Keratinocyte (primary cell): ENCODE data around the gene CTTNBP2NL. TPM values are rescaled to one million over a fixed set of nuclear protein-coding genes. Genes with fewer than 3 reads are reported as not detected.

Experiments
- DNase-seq: peaks from one replicate; pipeline ENCODE4 v3.0.0-alpha.2; 2011; ENCODE audit warnings: low read depth, missing footprints, low spot score
- FAIRE-seq: peaks from 2 replicates; lab custom pipeline; 2011; peaks lifted over from hg19 to GRCh38; lab: Jason Lieb, UNC
- H2AFZ ChIP-seq: 2 replicates; pipeline ENCODE4 v1.6.0; 2012; ENCODE audit warnings: low read length, control low read depth, inconsistent platforms; ENCODE audit not compliant: control insufficient read depth
- H3K27ac ChIP-seq: 2 replicates; pipeline ENCODE4 v1.5.1; 2011; ENCODE audit warnings: low read length; ENCODE audit not compliant: control insufficient read depth, insufficient read depth
- H3K27me3 ChIP-seq: 3 replicates; pipeline ENCODE4 v1.6.0; 2011; ENCODE audit warnings: low read length; ENCODE audit not compliant: control insufficient read depth, insufficient read depth; ENCODE audit errors: extremely low read depth
- H3K36me3 ChIP-seq, 2 experiments: 2 replicates in 1 of 2; 3 replicates in 1 of 2; pipeline ENCODE4 v1.5.1; 2011; ENCODE audit warnings: low read length in 2 of 2, mild to moderate bottlenecking in 1 of 2; ENCODE audit not compliant: control insufficient read depth in 2 of 2, insufficient read depth in 2 of 2; ENCODE audit errors: extremely low read depth in 1 of 2
- H3K4me1 ChIP-seq: 3 replicates; pipeline ENCODE4 v1.5.1; 2011; ENCODE audit warnings: low read length; ENCODE audit not compliant: control insufficient read depth, insufficient read depth; ENCODE audit errors: extremely low read depth
- H3K4me2 ChIP-seq: 3 replicates; pipeline ENCODE4 v1.6.0; 2011; ENCODE audit warnings: low read depth, low read length; ENCODE audit not compliant: control insufficient read depth, insufficient read depth; ENCODE audit errors: extremely low read depth
- H3K4me3 ChIP-seq, 3 experiments: fragments of 200-600 bp in 1 of 3; sonication (generic) in 1 of 3; 2 replicates in 2 of 3; 3 replicates in 1 of 3; pipeline ENCODE4 v1.5.1; 2011 to 2016; ENCODE audit warnings: low read length in 3 of 3, mild to moderate bottlenecking in 3 of 3, control low read depth in 2 of 3, inconsistent platforms in 1 of 3, low read depth in 1 of 3, mixed read lengths in 1 of 3, mixed run types in 1 of 3, moderate library complexity in 1 of 3; ENCODE audit not compliant: control insufficient read depth in 2 of 3, insufficient read depth in 2 of 3; ENCODE audit errors: extremely low read depth in 1 of 3
- H3K79me2 ChIP-seq: 2 replicates; pipeline ENCODE4 v1.6.0; 2012; ENCODE audit warnings: low read length; ENCODE audit not compliant: control insufficient read depth, insufficient read depth
- H3K9ac ChIP-seq: 3 replicates; pipeline ENCODE4 v1.6.0; 2011; ENCODE audit warnings: low read length; ENCODE audit not compliant: control insufficient read depth, insufficient read depth; ENCODE audit errors: extremely low read depth
- H3K9me1 ChIP-seq: 3 replicates; pipeline ENCODE4 v1.6.0; 2011; ENCODE audit warnings: low read length; ENCODE audit not compliant: control insufficient read depth, insufficient read depth; ENCODE audit errors: extremely low read depth
- H3K9me3 ChIP-seq: 2 replicates; pipeline ENCODE4 v1.5.1; 2012; ENCODE audit warnings: low read depth, low read length; ENCODE audit not compliant: control insufficient read depth
- H4K20me1 ChIP-seq: 3 replicates; pipeline ENCODE4 v1.6.0; 2011; ENCODE audit warnings: low read length; ENCODE audit not compliant: control insufficient read depth, insufficient read depth; ENCODE audit errors: extremely low read depth
- EZH2 ChIP-seq: IDR thresholded peaks from one replicate; pipeline ENCODE4 v1.6.1; 2012; ENCODE audit warnings: inconsistent platforms, mild to moderate bottlenecking, low read length, moderate library complexity
- dilution Hi-C: fragments of 300-500 bp; cut with MboI; formaldehyde crosslinking; loops from one replicate; pipeline ENCODE4 v1.7.0; 2020; ENCODE audit warnings: low sequenced_read_pairs; ENCODE audit not compliant: extremely low pct_ligation_motif_present
- polyA plus RNA-seq, 5 experiments: library from polyadenylated mRNA; depleted of rRNA in 3 of 5; stranded (reverse) in 3 of 5; stranded (forward) in 1 of 5; unstranded in 1 of 5; fragments of >200 nt; gene quantifications; 1 replicate in 1 of 5; 2 replicates in 3 of 5; 3 replicates in 1 of 5; pipeline versions ENCODE4 v1.2.1 to v1.2.3, GENCODE V29; 2011 to 2012; ENCODE audit warnings: missing spikeins in 2 of 5, low read depth in 1 of 5, low replicate concordance in 1 of 5
- TF ChIP-seq, protein P1 (sequence below), 3 experiments: IDR thresholded peaks in 1 of 3; conservative IDR thresholded peaks in 1 of 3; optimal IDR thresholded peaks in 1 of 3; 2 replicates in 2 of 3; 3 replicates in 1 of 3; pipeline versions ENCODE3 to v1.5.1; 2011; ENCODE audit warnings: low read length in 3 of 3, mild to moderate bottlenecking in 3 of 3, moderate library complexity in 2 of 3, control low read depth in 1 of 3, inconsistent platforms in 1 of 3; ENCODE audit not compliant: insufficient read depth in 2 of 3; ENCODE audit errors: extremely low read depth in 1 of 3

Gene CTTNBP2NL
- polyA plus RNA-seq, 1 donor (not counting 4 experiments of a cell fraction or from before 2014, with no cell fraction given) = 19.1 TPM

DNA sequence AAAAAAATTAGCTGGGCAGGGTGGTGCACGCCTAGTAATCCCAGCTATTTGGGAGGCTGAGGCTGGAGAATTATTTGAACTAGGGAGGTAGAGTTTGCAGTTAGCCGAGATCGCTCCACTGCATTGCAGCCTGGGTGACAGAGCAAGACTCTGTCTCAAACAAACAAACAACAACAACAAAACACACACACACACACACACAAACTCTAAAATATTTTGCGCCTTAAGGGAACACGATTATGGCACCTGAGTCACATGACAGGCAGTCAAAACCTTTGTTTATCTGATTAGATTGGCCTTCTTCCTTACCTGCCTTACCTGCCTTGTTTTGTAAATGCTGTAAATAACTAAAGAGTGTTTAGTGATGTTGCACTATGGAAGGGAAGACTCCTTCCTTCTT, 92.1 kb downstream of the CTTNBP2NL start:
- dilution Hi-C loops = no loop called here
- H3K9me1 ChIP-seq = no peaks in the 10 kb centered on the region

DNA sequence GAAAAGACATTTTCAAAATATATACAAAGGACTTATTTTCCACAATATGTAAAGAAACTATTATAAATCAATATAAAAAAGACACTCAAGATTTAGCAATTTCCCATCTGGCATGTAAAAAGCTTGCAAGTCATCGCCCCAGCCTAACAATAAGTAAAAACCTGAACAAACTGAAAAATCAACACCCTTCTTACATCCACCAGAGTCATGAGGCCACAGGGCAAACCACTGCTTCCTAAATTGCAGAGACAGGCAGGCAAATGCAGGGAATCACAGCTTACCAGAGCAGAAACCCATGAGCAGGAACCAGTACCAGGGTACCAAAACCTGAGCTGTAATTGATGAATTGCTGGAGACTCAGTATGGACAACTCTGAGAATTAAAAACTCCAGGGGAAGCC, 96.1 kb downstream of the CTTNBP2NL start:
- DNase-seq = no peak
- Histone ChIP-seq H3K4me2 (no peak overlapping the region), H3K36me3 (no peaks in the 10 kb centered on the region), H3K9ac (no peak overlapping the region), H3K27ac (no peak overlapping the region), H3K4me1 (no peaks in the 10 kb centered on the region), H3K9me3 (no peaks in the 10 kb centered on the region), H4K20me1 (no peaks in the 10 kb centered on the region), H3K4me3 (no peak overlapping the region), H3K9me1 (no peaks in the 10 kb centered on the region), H3K79me2 (no peaks in the 10 kb centered on the region), H2AFZ (no peak overlapping the region), H3K27me3 (no peaks in the 10 kb centered on the region)
- TF ChIP-seq, protein P1, sequence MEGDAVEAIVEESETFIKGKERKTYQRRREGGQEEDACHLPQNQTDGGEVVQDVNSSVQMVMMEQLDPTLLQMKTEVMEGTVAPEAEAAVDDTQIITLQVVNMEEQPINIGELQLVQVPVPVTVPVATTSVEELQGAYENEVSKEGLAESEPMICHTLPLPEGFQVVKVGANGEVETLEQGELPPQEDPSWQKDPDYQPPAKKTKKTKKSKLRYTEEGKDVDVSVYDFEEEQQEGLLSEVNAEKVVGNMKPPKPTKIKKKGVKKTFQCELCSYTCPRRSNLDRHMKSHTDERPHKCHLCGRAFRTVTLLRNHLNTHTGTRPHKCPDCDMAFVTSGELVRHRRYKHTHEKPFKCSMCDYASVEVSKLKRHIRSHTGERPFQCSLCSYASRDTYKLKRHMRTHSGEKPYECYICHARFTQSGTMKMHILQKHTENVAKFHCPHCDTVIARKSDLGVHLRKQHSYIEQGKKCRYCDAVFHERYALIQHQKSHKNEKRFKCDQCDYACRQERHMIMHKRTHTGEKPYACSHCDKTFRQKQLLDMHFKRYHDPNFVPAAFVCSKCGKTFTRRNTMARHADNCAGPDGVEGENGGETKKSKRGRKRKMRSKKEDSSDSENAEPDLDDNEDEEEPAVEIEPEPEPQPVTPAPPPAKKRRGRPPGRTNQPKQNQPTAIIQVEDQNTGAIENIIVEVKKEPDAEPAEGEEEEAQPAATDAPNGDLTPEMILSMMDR (optimal IDR thresholded peaks at IDR 0.05 in 1 of 3, IDR thresholded peaks at IDR 0.05 in 1 of 3, conservative IDR thresholded peaks at IDR 0.05 in 1 of 3; ENCODE audit: extremely low read depth in 1 of 3, insufficient read depth in 2 of 3, low read length in 3 of 3) = no peak
- TF ChIP-seq EZH2 = no peak
- dilution Hi-C loops = no loop called here
- FAIRE-seq = no peak

More for the DNA sequence above, 92.1 kb downstream of the CTTNBP2NL start:
- Histone ChIP-seq H2AFZ (no peak overlapping the region), H3K79me2 (no peaks in the 10 kb centered on the region), H3K9ac (no peak overlapping the region), H3K4me2 (no peak overlapping the region), H3K27me3 (no peaks in the 10 kb centered on the region), H3K27ac (no peak overlapping the region), H3K9me3 (no peaks in the 10 kb centered on the region), H3K4me3 (no peak overlapping the region), H3K4me1 (no peaks in the 10 kb centered on the region), H4K20me1 (no peaks in the 10 kb centered on the region), H3K36me3 (no peaks in the 10 kb centered on the region)
- no peak for TF ChIP-seq EZH2
- TF ChIP-seq, protein P1 (optimal IDR thresholded peaks at IDR 0.05 in 1 of 3, IDR thresholded peaks at IDR 0.05 in 1 of 3, conservative IDR thresholded peaks at IDR 0.05 in 1 of 3; ENCODE audit: extremely low read depth in 1 of 3, insufficient read depth in 2 of 3, low read length in 3 of 3) = no peak
- no peak for DNase-seq
- no peak for FAIRE-seq
